ENCODE results near the gene SEMA5B.

- TF ChIP-seq POLR2AphosphoS5 (IDR thresholded peaks at IDR 0.05; ENCODE audit: borderline replicate concordance, low read depth, low read length): no peak
- TF ChIP-seq EZH2 (IDR thresholded peaks at IDR 0.05): no peak
- TF ChIP-seq FOXP2 (optimal IDR thresholded peaks at IDR 0.05; ENCODE audit: control extremely low read depth, extremely low read length, insufficient read depth): no peak
These were observed 23.2 kb downstream of the SEMA5B start for GRCh38 chr3:123004201-123004918.

All from SK-N-MC (cell line).